ENCODE results near the gene CREBBP. TPM values are rescaled to one million over a fixed set of nuclear protein-coding genes. Genes with fewer than 3 reads are reported as not detected.

Gene CREBBP
- total and polyA plus RNA-seq, 9 of the 15 experiments (the other 6 are each of a cell fraction or from before 2014, with no cell fraction given), result 0.70 to 24.8 (median 5.6) TPM

DNA sequence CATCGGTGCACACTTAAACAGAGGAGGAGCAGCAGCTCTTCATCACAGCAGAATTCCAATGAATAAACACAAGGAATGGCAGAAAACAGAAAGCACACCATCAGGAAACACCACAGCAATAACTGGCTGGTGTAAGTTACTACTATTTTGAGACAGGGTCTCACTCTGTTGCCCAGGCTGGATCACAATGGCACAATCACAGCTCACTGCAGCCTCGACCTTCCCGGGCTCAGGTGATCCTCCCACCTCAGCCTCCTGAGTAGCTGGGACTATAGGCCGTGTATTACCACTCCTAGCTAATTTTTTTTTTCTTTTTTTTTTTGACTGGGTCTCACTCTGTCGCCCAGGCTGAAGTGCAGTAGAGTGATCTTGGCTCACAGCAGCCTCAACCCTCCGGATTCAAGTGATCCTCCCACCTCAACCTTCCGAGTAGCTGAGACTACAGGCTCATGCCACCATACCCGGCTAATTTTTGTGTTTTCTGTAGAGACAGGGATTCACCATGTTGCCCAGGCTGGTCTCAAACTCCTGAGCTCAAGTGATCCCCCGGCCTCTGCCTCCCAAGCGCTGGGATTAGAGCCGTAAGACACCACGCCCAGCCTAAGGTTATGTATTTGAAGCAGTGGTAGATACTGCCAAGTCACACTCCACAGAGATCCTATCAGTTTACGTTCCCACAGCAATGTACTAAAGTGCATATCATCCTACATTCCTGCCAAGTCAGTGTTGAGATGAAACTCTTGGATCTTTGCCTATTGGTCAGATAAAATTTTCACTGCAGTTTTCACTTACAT is 183.9 kb downstream of the CREBBP start (continued):
- TF ChIP-seq, protein P1, sequence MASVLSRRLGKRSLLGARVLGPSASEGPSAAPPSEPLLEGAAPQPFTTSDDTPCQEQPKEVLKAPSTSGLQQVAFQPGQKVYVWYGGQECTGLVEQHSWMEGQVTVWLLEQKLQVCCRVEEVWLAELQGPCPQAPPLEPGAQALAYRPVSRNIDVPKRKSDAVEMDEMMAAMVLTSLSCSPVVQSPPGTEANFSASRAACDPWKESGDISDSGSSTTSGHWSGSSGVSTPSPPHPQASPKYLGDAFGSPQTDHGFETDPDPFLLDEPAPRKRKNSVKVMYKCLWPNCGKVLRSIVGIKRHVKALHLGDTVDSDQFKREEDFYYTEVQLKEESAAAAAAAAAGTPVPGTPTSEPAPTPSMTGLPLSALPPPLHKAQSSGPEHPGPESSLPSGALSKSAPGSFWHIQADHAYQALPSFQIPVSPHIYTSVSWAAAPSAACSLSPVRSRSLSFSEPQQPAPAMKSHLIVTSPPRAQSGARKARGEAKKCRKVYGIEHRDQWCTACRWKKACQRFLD (CRISPR knock-in tag; IDR thresholded peaks at IDR 0.05), result no peak
- peak; percentile 81 for TF ChIP-seq CXXC5 (CRISPR knock-in tag; IDR thresholded peaks at IDR 0.05)
- TF ChIP-seq RCOR1 (IDR thresholded peaks at IDR 0.05; ENCODE audit: borderline replicate concordance in 1 of 2, low read depth in 2 of 2, low read length in 2 of 2), result peak in 1 of 2 experiments; percentile 85; a peak in 2 of 4 replicates
- no peak; a peak in 1 of 4 replicates for TF ChIP-seq MAZ (CRISPR knock-in tag; conservative IDR thresholded peaks at IDR 0.05 in 1 of 2, IDR thresholded peaks at IDR 0.05 in 1 of 2)
- TF ChIP-seq, protein P2, sequence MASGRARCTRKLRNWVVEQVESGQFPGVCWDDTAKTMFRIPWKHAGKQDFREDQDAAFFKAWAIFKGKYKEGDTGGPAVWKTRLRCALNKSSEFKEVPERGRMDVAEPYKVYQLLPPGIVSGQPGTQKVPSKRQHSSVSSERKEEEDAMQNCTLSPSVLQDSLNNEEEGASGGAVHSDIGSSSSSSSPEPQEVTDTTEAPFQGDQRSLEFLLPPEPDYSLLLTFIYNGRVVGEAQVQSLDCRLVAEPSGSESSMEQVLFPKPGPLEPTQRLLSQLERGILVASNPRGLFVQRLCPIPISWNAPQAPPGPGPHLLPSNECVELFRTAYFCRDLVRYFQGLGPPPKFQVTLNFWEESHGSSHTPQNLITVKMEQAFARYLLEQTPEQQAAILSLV (tag; IDR thresholded peaks at IDR 0.05), result no peak
- peak; percentile 68; the same call in 1 of the 2 replicates for TF ChIP-seq JUND (IDR thresholded peaks at IDR 0.05; ENCODE audit: borderline replicate concordance, low read depth, low read length)
- TF ChIP-seq JUND (tag; IDR thresholded peaks at IDR 0.05; ENCODE audit: borderline replicate concordance, low read depth, low read length), result no peak; the same call in 2 of the 3 replicates
- peak; percentile 99 for TF ChIP-seq NFE2 (IDR thresholded peaks at IDR 0.05; ENCODE audit: low read depth)
- peak; percentile 79 for TF ChIP-seq ARID1B (IDR thresholded peaks at IDR 0.05)
- TF ChIP-seq, protein P3, sequence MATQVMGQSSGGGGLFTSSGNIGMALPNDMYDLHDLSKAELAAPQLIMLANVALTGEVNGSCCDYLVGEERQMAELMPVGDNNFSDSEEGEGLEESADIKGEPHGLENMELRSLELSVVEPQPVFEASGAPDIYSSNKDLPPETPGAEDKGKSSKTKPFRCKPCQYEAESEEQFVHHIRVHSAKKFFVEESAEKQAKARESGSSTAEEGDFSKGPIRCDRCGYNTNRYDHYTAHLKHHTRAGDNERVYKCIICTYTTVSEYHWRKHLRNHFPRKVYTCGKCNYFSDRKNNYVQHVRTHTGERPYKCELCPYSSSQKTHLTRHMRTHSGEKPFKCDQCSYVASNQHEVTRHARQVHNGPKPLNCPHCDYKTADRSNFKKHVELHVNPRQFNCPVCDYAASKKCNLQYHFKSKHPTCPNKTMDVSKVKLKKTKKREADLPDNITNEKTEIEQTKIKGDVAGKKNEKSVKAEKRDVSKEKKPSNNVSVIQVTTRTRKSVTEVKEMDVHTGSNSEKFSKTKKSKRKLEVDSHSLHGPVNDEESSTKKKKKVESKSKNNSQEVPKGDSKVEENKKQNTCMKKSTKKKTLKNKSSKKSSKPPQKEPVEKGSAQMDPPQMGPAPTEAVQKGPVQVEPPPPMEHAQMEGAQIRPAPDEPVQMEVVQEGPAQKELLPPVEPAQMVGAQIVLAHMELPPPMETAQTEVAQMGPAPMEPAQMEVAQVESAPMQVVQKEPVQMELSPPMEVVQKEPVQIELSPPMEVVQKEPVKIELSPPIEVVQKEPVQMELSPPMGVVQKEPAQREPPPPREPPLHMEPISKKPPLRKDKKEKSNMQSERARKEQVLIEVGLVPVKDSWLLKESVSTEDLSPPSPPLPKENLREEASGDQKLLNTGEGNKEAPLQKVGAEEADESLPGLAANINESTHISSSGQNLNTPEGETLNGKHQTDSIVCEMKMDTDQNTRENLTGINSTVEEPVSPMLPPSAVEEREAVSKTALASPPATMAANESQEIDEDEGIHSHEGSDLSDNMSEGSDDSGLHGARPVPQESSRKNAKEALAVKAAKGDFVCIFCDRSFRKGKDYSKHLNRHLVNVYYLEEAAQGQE (IDR thresholded peaks at IDR 0.05; ENCODE audit: borderline replicate concordance), result no peak
- TF ChIP-seq, protein P3 (CRISPR knock-in tag; IDR thresholded peaks at IDR 0.05; ENCODE audit: low read depth), result no peak
- TF ChIP-seq SMARCE1 (IDR thresholded peaks at IDR 0.05), result peak; percentile 70; the same call in 1 of the 2 replicates
- peak; percentile 86 for TF ChIP-seq BHLHE40 (IDR thresholded peaks at IDR 0.05; ENCODE audit: low read length)
- TF ChIP-seq, protein P4, sequence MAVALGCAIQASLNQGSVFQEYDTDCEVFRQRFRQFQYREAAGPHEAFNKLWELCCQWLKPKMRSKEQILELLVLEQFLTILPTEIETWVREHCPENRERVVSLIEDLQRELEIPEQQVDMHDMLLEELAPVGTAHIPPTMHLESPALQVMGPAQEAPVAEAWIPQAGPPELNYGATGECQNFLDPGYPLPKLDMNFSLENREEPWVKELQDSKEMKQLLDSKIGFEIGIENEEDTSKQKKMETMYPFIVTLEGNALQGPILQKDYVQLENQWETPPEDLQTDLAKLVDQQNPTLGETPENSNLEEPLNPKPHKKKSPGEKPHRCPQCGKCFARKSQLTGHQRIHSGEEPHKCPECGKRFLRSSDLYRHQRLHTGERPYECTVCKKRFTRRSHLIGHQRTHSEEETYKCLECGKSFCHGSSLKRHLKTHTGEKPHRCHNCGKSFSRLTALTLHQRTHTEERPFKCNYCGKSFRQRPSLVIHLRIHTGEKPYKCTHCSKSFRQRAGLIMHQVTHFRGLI (CRISPR knock-in tag; IDR thresholded peaks at IDR 0.05), result no peak
- TF ChIP-seq ZC3H11A (IDR thresholded peaks at IDR 0.05; ENCODE audit: low read depth, low read length), result no peak
- peak; percentile 83 for TF ChIP-seq SMARCA4 (IDR thresholded peaks at IDR 0.05)

Data from K562 (cell line).